ACC112 (cell line): ENCODE measurements around the gene SHH.

Experiments used
- H2AFZ ChIP-seq: fragments of 200-600 bp; sonication (generic); one replicate; pipeline ENCODE4 v1.6.0; 2017; ENCODE audit warnings: antibody characterized with exemption, low read length; ENCODE audit not compliant: unreplicated experiment
- H3K27ac ChIP-seq: fragments of 200-600 bp; sonication (generic); 2 replicates; pipeline ENCODE4 v1.5.1; 2014; ENCODE audit warnings: low read depth, mild to moderate bottlenecking, antibody characterized with exemption, low read length, moderate library complexity
- H3K27me3 ChIP-seq: fragments of 200-600 bp; sonication (generic); 2 replicates; pipeline ENCODE4 v1.6.1; 2014; ENCODE audit warnings: mild to moderate bottlenecking, antibody characterized with exemption, low read length, moderate library complexity, mixed read lengths; ENCODE audit not compliant: insufficient read depth
- H3K36me3 ChIP-seq: fragments of 200-600 bp; sonication (generic); 2 replicates; pipeline ENCODE4 v1.6.1; 2016; ENCODE audit warnings: mild to moderate bottlenecking, antibody characterized with exemption, low read length, moderate library complexity, mixed read lengths; ENCODE audit not compliant: insufficient read depth
- H3K4me1 ChIP-seq: fragments of 200-600 bp; sonication (generic); one replicate; pipeline ENCODE4 v1.6.1; 2016; ENCODE audit warnings: low read length, mixed read lengths; ENCODE audit not compliant: insufficient read depth, unreplicated experiment, control insufficient read depth
- H3K4me3 ChIP-seq: fragments of 200-600 bp; sonication (generic); 2 replicates; pipeline ENCODE4 v1.5.1; 2014; ENCODE audit warnings: mild to moderate bottlenecking, low read depth, low read length
- H3K79me2 ChIP-seq: fragments of 200-600 bp; sonication (generic); one replicate; pipeline ENCODE4 v1.6.0; 2016; ENCODE audit warnings: low read length; ENCODE audit not compliant: control insufficient read depth, unreplicated experiment, insufficient read depth

Gene SHH

GRCh38 chr7:155850766-155851678, 38.8 kb upstream of the SHH start:
- H3K27me3 ChIP-seq = no peaks in the 10 kb centered on the region

GRCh38 chr7:155850001-155850436, 37.8 kb upstream of the SHH start:
- no peaks in the 10 kb centered on the region for H3K4me1 ChIP-seq
- no peak overlapping the region for H3K27ac ChIP-seq
- H3K36me3 ChIP-seq = no peaks in the 10 kb centered on the region
- H3K27me3 ChIP-seq = no peaks in the 10 kb centered on the region
- H3K4me3 ChIP-seq = no peak overlapping the region
- H2AFZ ChIP-seq = no peak overlapping the region
- no peaks in the 10 kb centered on the region for H3K79me2 ChIP-seq

More at GRCh38 chr7:155850766-155851678, 38.8 kb upstream of the SHH start:
- Histone ChIP-seq H3K79me2 (no peaks in the 10 kb centered on the region), H3K27ac (no peak overlapping the region), H2AFZ (no peak overlapping the region), H3K4me1 (no peaks in the 10 kb centered on the region), H3K4me3 (no peak overlapping the region), H3K36me3 (no peaks in the 10 kb centered on the region)

DNA sequence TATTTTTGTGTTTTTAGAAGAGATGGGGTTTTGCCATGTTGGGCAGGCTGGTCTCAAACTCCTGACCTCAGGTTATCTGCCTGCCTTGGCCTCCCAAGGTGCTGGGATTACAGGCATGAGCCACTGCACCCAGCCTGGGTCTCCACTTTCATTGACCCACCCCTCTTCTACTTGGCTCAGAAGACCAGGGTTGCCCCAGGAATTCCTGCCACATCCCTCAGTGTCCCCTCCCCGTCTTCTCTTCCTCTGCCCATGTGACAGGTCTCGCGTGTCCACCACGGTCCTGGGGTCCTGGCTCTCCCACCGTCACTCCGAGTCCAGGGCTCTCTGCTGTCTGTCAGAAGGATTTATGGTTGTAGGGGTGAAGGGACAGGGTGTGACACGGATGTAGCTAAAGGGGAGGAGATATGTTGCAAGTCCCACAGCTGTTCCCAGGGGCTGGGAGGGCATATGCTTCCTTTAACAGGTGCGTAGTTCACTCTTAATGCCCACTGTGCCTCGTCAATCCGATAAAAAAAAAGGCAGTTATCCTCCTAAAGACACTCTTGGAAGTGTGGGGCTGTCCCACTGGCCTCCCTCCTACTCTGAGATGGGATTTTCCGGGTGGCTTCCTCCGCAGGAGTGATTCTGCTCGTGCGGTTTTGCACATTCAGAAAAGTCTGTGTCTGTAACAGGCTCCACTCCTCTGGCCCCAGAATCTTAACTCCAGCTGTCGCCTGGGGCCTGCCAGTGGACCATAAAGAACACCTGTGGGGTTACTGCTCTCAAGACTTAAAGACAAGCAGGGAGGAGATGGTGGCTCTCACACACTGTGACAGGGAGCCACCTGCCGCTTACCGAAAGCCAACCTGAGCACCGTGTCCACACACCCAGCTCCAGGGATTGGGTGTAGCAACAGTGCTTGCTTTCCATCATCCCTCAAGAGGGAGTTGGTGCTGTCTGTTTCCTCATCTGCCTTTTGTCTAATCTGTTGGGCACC, 36.7 kb upstream of the SHH start:
- Histone ChIP-seq H3K4me1 (no peaks in the 10 kb centered on the region), H3K27ac (no peak overlapping the region), H2AFZ (no peak overlapping the region), H3K36me3 (no peaks in the 10 kb centered on the region), H3K27me3 (no peaks in the 10 kb centered on the region), H3K4me3 (no peak overlapping the region), H3K79me2 (no peaks in the 10 kb centered on the region)

GRCh38 chr7:155847821-155848435, 35.7 kb upstream of the SHH start:
- Histone ChIP-seq H3K36me3 (no peaks in the 10 kb centered on the region), H3K4me3 (no peak overlapping the region), H2AFZ (no peak overlapping the region), H3K4me1 (no peaks in the 10 kb centered on the region), H3K27ac (no peak overlapping the region), H3K79me2 (no peaks in the 10 kb centered on the region), H3K27me3 (no peaks in the 10 kb centered on the region)

DNA sequence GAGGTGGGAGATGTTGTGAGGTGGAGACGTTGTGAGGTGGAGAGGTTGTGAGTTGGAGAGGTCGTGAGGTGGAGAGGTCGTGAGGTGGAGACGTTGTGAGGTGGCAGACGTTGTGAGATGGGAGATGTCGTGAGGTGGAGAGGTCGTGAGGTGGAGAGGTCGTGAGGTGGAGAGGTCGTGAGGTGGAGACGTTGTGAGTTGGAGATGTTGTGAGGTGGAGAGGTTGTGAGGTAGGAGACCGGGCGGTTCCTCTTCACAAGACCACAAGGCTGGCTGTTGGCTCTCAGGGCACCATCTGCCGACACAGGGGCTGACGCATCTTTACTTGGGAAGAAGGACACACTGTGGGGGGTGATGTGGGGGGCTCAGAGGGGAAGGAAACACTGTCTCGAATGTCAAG, 34.7 kb upstream of the SHH start:
- Histone ChIP-seq H3K27ac (no peak overlapping the region), H3K79me2 (no peaks in the 10 kb centered on the region), H2AFZ (no peak overlapping the region), H3K27me3 (no peaks in the 10 kb centered on the region), H3K4me3 (no peak overlapping the region), H3K4me1 (no peaks in the 10 kb centered on the region), H3K36me3 (no peaks in the 10 kb centered on the region)

- no peak overlapping the region for H2AFZ ChIP-seq
- H3K4me3 ChIP-seq = no peak overlapping the region
- H3K4me1 ChIP-seq = no peaks in the 10 kb centered on the region
- H3K27ac ChIP-seq = no peak overlapping the region
- H3K27me3 ChIP-seq = no peaks in the 10 kb centered on the region
- no peaks in the 10 kb centered on the region for H3K79me2 ChIP-seq
- no peaks in the 10 kb centered on the region for H3K36me3 ChIP-seq
These were observed 33.9 kb upstream of the SHH start for GRCh38 chr7:155846156-155846555.

- H3K36me3 ChIP-seq = no peaks in the 10 kb centered on the region
- no peaks in the 10 kb centered on the region for H3K4me1 ChIP-seq
- no peak overlapping the region for H2AFZ ChIP-seq
- no peaks in the 10 kb centered on the region for H3K79me2 ChIP-seq
- H3K27ac ChIP-seq = no peak overlapping the region
- no peaks in the 10 kb centered on the region for H3K27me3 ChIP-seq
- no peak overlapping the region for H3K4me3 ChIP-seq
These were observed 33.0 kb upstream of the SHH start for GRCh38 chr7:155845226-155845625.

- no peak overlapping the region for H3K27ac ChIP-seq
- no peaks in the 10 kb centered on the region for H3K4me1 ChIP-seq
- H3K27me3 ChIP-seq = peaks cover 3% of the 10 kb centered on the region; the same call in 1 of the 2 replicates
- H2AFZ ChIP-seq = no peak overlapping the region
- H3K4me3 ChIP-seq = no peak overlapping the region
- no peaks in the 10 kb centered on the region for H3K36me3 ChIP-seq
- no peaks in the 10 kb centered on the region for H3K79me2 ChIP-seq
These were observed 32.3 kb upstream of the SHH start for GRCh38 chr7:155844526-155844925.

DNA sequence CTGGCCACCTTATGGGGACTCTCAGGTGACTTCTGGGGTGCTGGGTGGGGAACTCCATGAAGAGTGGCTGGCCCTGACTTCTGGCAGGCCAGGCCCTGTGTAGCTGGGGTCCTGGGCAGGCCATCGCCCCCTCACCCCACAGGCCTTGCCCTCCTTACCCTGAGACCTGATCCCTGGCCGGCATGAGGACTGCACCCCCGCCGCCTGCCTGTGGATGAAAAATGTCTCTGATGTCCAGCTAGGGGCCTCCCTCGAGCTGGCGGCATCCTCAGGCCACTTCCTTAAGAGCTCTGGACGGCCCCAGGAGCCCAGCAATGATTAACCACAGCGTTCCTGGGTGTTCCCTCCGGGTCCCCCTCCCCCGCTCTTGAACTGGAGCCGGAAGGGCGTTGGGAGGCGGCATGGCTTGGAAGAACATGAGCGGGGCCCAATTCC, 31.8 kb upstream of the SHH start:
- Histone ChIP-seq H3K4me3 (no peak overlapping the region), H3K27me3 (peaks cover 3% of the 10 kb centered on the region; the same call in 1 of the 2 replicates), H3K36me3 (no peaks in the 10 kb centered on the region), H3K27ac (no peak overlapping the region), H3K79me2 (no peaks in the 10 kb centered on the region), H3K4me1 (no peaks in the 10 kb centered on the region), H2AFZ (no peak overlapping the region)

- Histone ChIP-seq H2AFZ (no peak overlapping the region), H3K4me1 (no peaks in the 10 kb centered on the region), H3K79me2 (no peaks in the 10 kb centered on the region), H3K27ac (no peak overlapping the region), H3K27me3 (peaks cover 3% of the 10 kb centered on the region; the same call in 1 of the 2 replicates), H3K4me3 (no peak overlapping the region), H3K36me3 (no peaks in the 10 kb centered on the region)
These were observed 31.3 kb upstream of the SHH start for GRCh38 chr7:155843426-155844018.
